Measurements from ENCODE around the gene GRID2. TPM values are rescaled to one million over a fixed set of nuclear protein-coding genes. Genes with fewer than 3 reads are reported as not detected.

Gene GRID2
- polyA plus RNA-seq, 1 donor (not counting 4 experiments of a cell fraction or from before 2014, with no cell fraction given), result not detected

DNA sequence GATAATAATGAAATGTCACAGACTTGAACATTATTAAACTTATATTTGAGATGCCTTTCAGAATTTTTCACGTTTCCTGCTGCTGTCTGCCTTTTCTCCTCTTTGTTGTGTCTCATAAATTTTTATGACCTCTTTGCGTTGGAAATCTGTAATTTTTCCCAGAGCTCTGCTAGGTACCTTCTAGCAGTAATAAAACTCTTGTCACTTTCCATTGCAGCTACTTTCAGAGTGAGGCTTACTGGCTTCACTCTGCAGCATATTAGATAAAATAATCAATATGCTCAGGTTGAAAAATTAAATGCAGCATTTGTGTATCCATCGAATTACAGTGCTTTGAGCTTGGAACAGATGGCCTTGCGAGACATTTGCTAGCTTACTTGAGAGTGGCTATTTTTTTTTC lies 689.0 kb downstream of the GRID2 start:
- no peak for FAIRE-seq
- TF ChIP-seq, protein P1, sequence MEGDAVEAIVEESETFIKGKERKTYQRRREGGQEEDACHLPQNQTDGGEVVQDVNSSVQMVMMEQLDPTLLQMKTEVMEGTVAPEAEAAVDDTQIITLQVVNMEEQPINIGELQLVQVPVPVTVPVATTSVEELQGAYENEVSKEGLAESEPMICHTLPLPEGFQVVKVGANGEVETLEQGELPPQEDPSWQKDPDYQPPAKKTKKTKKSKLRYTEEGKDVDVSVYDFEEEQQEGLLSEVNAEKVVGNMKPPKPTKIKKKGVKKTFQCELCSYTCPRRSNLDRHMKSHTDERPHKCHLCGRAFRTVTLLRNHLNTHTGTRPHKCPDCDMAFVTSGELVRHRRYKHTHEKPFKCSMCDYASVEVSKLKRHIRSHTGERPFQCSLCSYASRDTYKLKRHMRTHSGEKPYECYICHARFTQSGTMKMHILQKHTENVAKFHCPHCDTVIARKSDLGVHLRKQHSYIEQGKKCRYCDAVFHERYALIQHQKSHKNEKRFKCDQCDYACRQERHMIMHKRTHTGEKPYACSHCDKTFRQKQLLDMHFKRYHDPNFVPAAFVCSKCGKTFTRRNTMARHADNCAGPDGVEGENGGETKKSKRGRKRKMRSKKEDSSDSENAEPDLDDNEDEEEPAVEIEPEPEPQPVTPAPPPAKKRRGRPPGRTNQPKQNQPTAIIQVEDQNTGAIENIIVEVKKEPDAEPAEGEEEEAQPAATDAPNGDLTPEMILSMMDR (optimal IDR thresholded peaks at IDR 0.05 in 1 of 3, IDR thresholded peaks at IDR 0.05 in 1 of 3, conservative IDR thresholded peaks at IDR 0.05 in 1 of 3; ENCODE audit: extremely low read depth in 1 of 3, insufficient read depth in 2 of 3, low read length in 3 of 3), result no peak
- TF ChIP-seq EZH2 (IDR thresholded peaks at IDR 0.05; ENCODE audit: low read length), result no peak
- no peak overlapping the region for H3K27ac ChIP-seq (ENCODE audit: control insufficient read depth, insufficient read depth, low read length)
- no peak overlapping the region for H3K4me3 ChIP-seq (ENCODE audit: control insufficient read depth in 2 of 3, extremely low read depth in 1 of 3, insufficient read depth in 2 of 3, low read depth in 1 of 3, low read length in 3 of 3)
- no peaks in the 10 kb centered on the region for H4K20me1 ChIP-seq (ENCODE audit: control insufficient read depth, extremely low read depth, insufficient read depth, low read length)
- no peaks in the 10 kb centered on the region for H3K9me3 ChIP-seq (ENCODE audit: control insufficient read depth, low read depth, low read length)
- dilution Hi-C loops (cut with MboI; ENCODE audit: extremely low pct_ligation_motif_present, low sequenced_read_pairs), result no loop called here
- H3K4me1 ChIP-seq (ENCODE audit: control insufficient read depth, extremely low read depth, insufficient read depth, low read length), result no peaks in the 10 kb centered on the region
- no peaks in the 10 kb centered on the region for H3K36me3 ChIP-seq (ENCODE audit: control insufficient read depth in 2 of 2, extremely low read depth in 1 of 2, insufficient read depth in 2 of 2, low read length in 2 of 2)
- no peak overlapping the region for H2AFZ ChIP-seq (ENCODE audit: control insufficient read depth, low read length)
- no peaks in the 10 kb centered on the region for H3K27me3 ChIP-seq (ENCODE audit: control insufficient read depth, extremely low read depth, insufficient read depth, low read length)
- no peaks in the 10 kb centered on the region for H3K79me2 ChIP-seq (ENCODE audit: control insufficient read depth, insufficient read depth, low read length)
- no peaks in the 10 kb centered on the region for H3K9me1 ChIP-seq (ENCODE audit: control insufficient read depth, extremely low read depth, insufficient read depth, low read length)
- no peak overlapping the region for H3K4me2 ChIP-seq (ENCODE audit: control insufficient read depth, extremely low read depth, insufficient read depth, low read depth, low read length)
- H3K9ac ChIP-seq (ENCODE audit: control insufficient read depth, extremely low read depth, insufficient read depth, low read length), result no peak overlapping the region
- DNase-seq (ENCODE audit: low read depth, low spot score), result no peak

DNA sequence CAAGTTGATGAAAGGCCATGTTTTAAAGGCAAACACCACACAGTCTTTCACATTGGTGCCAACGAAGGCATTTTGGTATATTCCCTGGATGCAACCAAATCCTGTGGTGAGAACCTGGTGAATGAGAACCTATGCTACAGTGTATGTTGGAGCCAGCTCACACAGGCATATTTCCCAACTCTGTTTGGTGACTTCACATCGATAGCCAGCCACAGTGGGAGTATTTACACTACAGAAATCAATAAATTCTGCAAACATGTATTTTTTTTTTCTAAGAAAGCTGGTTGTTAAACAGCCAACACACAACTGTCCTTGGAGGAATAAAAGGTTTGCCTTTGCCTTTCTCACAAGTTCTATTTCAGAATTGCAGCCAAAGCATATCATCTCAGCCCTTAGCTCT lies 691.0 kb downstream of the GRID2 start:
- no peak for DNase-seq (ENCODE audit: low read depth, low spot score)
- Histone ChIP-seq H3K4me2 (ENCODE audit: control insufficient read depth, extremely low read depth, insufficient read depth, low read depth, low read length) (no peak overlapping the region), H3K27me3 (ENCODE audit: control insufficient read depth, extremely low read depth, insufficient read depth, low read length) (no peaks in the 10 kb centered on the region), H3K79me2 (ENCODE audit: control insufficient read depth, insufficient read depth, low read length) (no peaks in the 10 kb centered on the region), H4K20me1 (ENCODE audit: control insufficient read depth, extremely low read depth, insufficient read depth, low read length) (no peaks in the 10 kb centered on the region), H2AFZ (ENCODE audit: control insufficient read depth, low read length) (no peak overlapping the region), H3K9me1 (ENCODE audit: control insufficient read depth, extremely low read depth, insufficient read depth, low read length) (no peaks in the 10 kb centered on the region), H3K4me3 (ENCODE audit: control insufficient read depth in 2 of 3, extremely low read depth in 1 of 3, insufficient read depth in 2 of 3, low read depth in 1 of 3, low read length in 3 of 3) (no peak overlapping the region), H3K9me3 (ENCODE audit: control insufficient read depth, low read depth, low read length) (no peaks in the 10 kb centered on the region), H3K4me1 (ENCODE audit: control insufficient read depth, extremely low read depth, insufficient read depth, low read length) (no peaks in the 10 kb centered on the region), H3K36me3 (ENCODE audit: control insufficient read depth in 2 of 2, extremely low read depth in 1 of 2, insufficient read depth in 2 of 2, low read length in 2 of 2) (no peaks in the 10 kb centered on the region), H3K27ac (ENCODE audit: control insufficient read depth, insufficient read depth, low read length) (no peak overlapping the region), H3K9ac (ENCODE audit: control insufficient read depth, extremely low read depth, insufficient read depth, low read length) (no peak overlapping the region)
- dilution Hi-C loops (cut with MboI; ENCODE audit: extremely low pct_ligation_motif_present, low sequenced_read_pairs), result no loop called here
- TF ChIP-seq, protein P1 (optimal IDR thresholded peaks at IDR 0.05 in 1 of 3, IDR thresholded peaks at IDR 0.05 in 1 of 3, conservative IDR thresholded peaks at IDR 0.05 in 1 of 3; ENCODE audit: extremely low read depth in 1 of 3, insufficient read depth in 2 of 3, low read length in 3 of 3), result no peak
- no peak for TF ChIP-seq EZH2 (IDR thresholded peaks at IDR 0.05; ENCODE audit: low read length)
- no peak for FAIRE-seq
